ENCODE results near the gene PRR35. TPM values are rescaled to one million over a fixed set of nuclear protein-coding genes. Genes with fewer than 3 reads are reported as not detected.
A peak's percentile ranks its signal among the peaks of the same experiment; 100 is the strongest.

PRR35 gene
- total and polyA plus RNA-seq, 8 donors: not detected

GRCh38 chr16:572865-573650 lies 12.9 kb downstream of the PRR35 start:
- Histone ChIP-seq H3K27me3 (no peaks in the 10 kb centered on the region), H3K4me1 (peaks cover 17 to 57% (median 41%) of the 10 kb centered on the region in 4 donors), H3K27ac (no peak overlapping the region), H3K9me3 (no peaks in the 10 kb centered on the region), H3K36me3 (peaks cover 11 to 43% (median 31%) of the 10 kb centered on the region in 4 donors), H3K4me3 (no peak overlapping the region)
- no peak for TF ChIP-seq POLR2AphosphoS5 (IDR thresholded peaks at IDR 0.05)
- 78 to 88% (median 83%) methylated on average over 19 to 27 of the region's 27 CpGs for WGBS, 5 donors
- intact Hi-C loops (cut with DNase I; ENCODE audit: low total_unique reads): loop anchor here (10.0 kb wide), 1 partner anchor 82 kb away; no protein-coding TSS in a partner anchor
- DNase-seq: no peak

- Histone ChIP-seq H3K27ac (no peak overlapping the region), H3K4me3 (no peak overlapping the region), H3K9me3 (no peaks in the 10 kb centered on the region), H3K36me3 (peaks cover 11 to 43% (median 31%) of the 10 kb centered on the region in 4 donors), H3K27me3 (no peaks in the 10 kb centered on the region), H3K4me1 (peaks cover 7 to 53% (median 40%) of the 10 kb centered on the region in 4 donors)
- DNase-seq: peak in 1 of 2 donors; percentile 58
- intact Hi-C loops (cut with DNase I; ENCODE audit: low total_unique reads): loop anchor here (10.0 kb wide), 1 partner anchor 81 kb away; no protein-coding TSS in a partner anchor
- TF ChIP-seq EP300 (IDR thresholded peaks at IDR 0.05) (no peak), POLR2A (IDR thresholded peaks at IDR 0.05) (no peak)
- WGBS, 5 donors: 82 to 92% (median 88%) methylated on average over 29 to 46 of the region's 46 CpGs
These were observed 14.0 kb downstream of the PRR35 start for GRCh38 chr16:574021-574760.

GRCh38 chr16:575354-576196 lies 15.4 kb downstream of the PRR35 start:
- Histone ChIP-seq H3K4me3 (no peak overlapping the region), H3K4me1 (peaks cover 3 to 46% (median 33%) of the 10 kb centered on the region in 4 donors), H3K9me3 (no peaks in the 10 kb centered on the region), H3K27ac (no peak overlapping the region), H3K27me3 (no peaks in the 10 kb centered on the region), H3K36me3 (peaks cover 11 to 48% (median 35%) of the 10 kb centered on the region in 4 donors)
- TF ChIP-seq POLR2AphosphoS5 (IDR thresholded peaks at IDR 0.05) (no peak), CTCF (IDR thresholded peaks at IDR 0.05) (no peak), POLR2A (IDR thresholded peaks at IDR 0.05) (no peak), EP300 (IDR thresholded peaks at IDR 0.05) (no peak)
- intact Hi-C loops (cut with DNase I; ENCODE audit: low total_unique reads): loop anchor here (10.0 kb wide), 1 partner anchor 79 kb away; no protein-coding TSS in a partner anchor
- 65 to 81% (median 70%) methylated on average over 23 to 36 of the region's 36 CpGs for WGBS, 5 donors
- DNase-seq: no peak

GRCh38 chr16:576197-576822 lies 16.1 kb downstream of the PRR35 start:
- intact Hi-C loops (cut with DNase I; ENCODE audit: low total_unique reads): loop anchor here (10.0 kb wide), 1 partner anchor 78 kb away; no protein-coding TSS in a partner anchor

More at GRCh38 chr16:576197-576822, 16.1 kb downstream of the PRR35 start:
- WGBS, 5 donors: 64 to 85% (median 74%) methylated on average over 14 to 21 of the region's 21 CpGs
- TF ChIP-seq POLR2AphosphoS5 (IDR thresholded peaks at IDR 0.05): no peak
- no peak for TF ChIP-seq POLR2A (IDR thresholded peaks at IDR 0.05)
- no peak for TF ChIP-seq EP300 (IDR thresholded peaks at IDR 0.05)
- TF ChIP-seq CTCF (IDR thresholded peaks at IDR 0.05): no peak
- DNase-seq: no peak
- H3K4me3 ChIP-seq: no peak overlapping the region
- no peaks in the 10 kb centered on the region for H3K9me3 ChIP-seq
- no peaks in the 10 kb centered on the region for H3K27me3 ChIP-seq
- H3K27ac ChIP-seq: no peak overlapping the region
- peaks cover 11 to 54% (median 41%) of the 10 kb centered on the region in 4 donors for H3K36me3 ChIP-seq
- peaks cover 0 to 39% (median 27%) of the 10 kb centered on the region in 4 donors for H3K4me1 ChIP-seq

All from stomach (tissue), 9 donors.